PC-3 (cell line): ENCODE results near the gene NAT16. TPM values are rescaled to one million over a fixed set of nuclear protein-coding genes. Genes with fewer than 3 reads are reported as not detected.

Experiments
- ATAC-seq: fragments of 200-7000 bp; cut with Tn5 transposase; 2 replicates; pipeline ENCODE4 v1.9.1; 2020; ENCODE audit warnings: mild to moderate bottlenecking, moderate library complexity
- BruUV-seq: library from RNA; stranded (reverse); fragments of 400-500 nt; replicated peaks from 2 replicates; lab custom pipeline; 2021; lab: Mats Ljungman, UMichigan
- CTCF ChIA-PET: fragments of 300-600 bp; sonication (Branson Sonifier 250); formaldehyde crosslinking; loops from one replicate; lab custom pipeline; 2022; ENCODE audit warnings: antibody characterized with exemption; lab: Charles Lee
- POLR2A ChIA-PET: fragments of 300-600 bp; sonication (Branson Sonifier 250); formaldehyde crosslinking; loops from one replicate; lab custom pipeline; 2022; ENCODE audit warnings: antibody characterized with exemption; ENCODE audit not compliant: unreplicated experiment; lab: Charles Lee
- DNase-seq: peaks from one replicate; pipeline ENCODE4 v3.0.0-alpha.2; 2015
- H2AFZ ChIP-seq: fragments of 300-600 bp; sonication (generic); 2 replicates; pipeline ENCODE4 v1.6.0; 2016; ENCODE audit warnings: antibody characterized with exemption, low read length
- H3F3A ChIP-seq: fragments of 300-600 bp; sonication (generic); one replicate; pipeline ENCODE4 v1.6.0; 2017; ENCODE audit warnings: antibody characterized with exemption, low read length, control low read depth, mild to moderate bottlenecking; ENCODE audit not compliant: unreplicated experiment
- H3K27ac ChIP-seq: fragments of 300-600 bp; sonication (generic); 2 replicates; pipeline ENCODE4 v1.5.1; 2016; ENCODE audit warnings: mild to moderate bottlenecking, low read length
- H3K27me3 ChIP-seq: fragments of 300-600 bp; sonication (generic); 2 replicates; pipeline ENCODE4 v1.6.1; 2016; ENCODE audit warnings: low read length, mixed read lengths
- H3K36me3 ChIP-seq: fragments of 300-600 bp; sonication (generic); 2 replicates; pipeline ENCODE4 v1.6.1; 2016; ENCODE audit warnings: low read depth, mixed run types, low read length, mixed read lengths
- H3K4me1 ChIP-seq: fragments of 300-600 bp; sonication (generic); 2 replicates; pipeline ENCODE4 v1.5.1; 2016; ENCODE audit warnings: low read length; ENCODE audit not compliant: insufficient read depth
- H3K4me2 ChIP-seq: fragments of 300-600 bp; sonication (generic); 2 replicates; pipeline ENCODE4 v1.6.0; 2016; ENCODE audit warnings: low read length
- H3K4me3 ChIP-seq: fragments of 300-600 bp; sonication (generic); 2 replicates; pipeline ENCODE4 v1.5.1; 2016; ENCODE audit warnings: mild to moderate bottlenecking, low read length, mixed read lengths
- H3K79me2 ChIP-seq: fragments of 300-600 bp; sonication (generic); 2 replicates; pipeline ENCODE4 v1.6.1; 2017; ENCODE audit warnings: low read length, mixed read lengths
- H3K9ac ChIP-seq: fragments of 300-600 bp; sonication (generic); 2 replicates; pipeline ENCODE4 v1.6.0; 2016; ENCODE audit warnings: mild to moderate bottlenecking, low read length
- H3K9me2 ChIP-seq: fragments of 300-600 bp; sonication (generic); replicated peaks from 2 replicates; pipeline ENCODE4 v1.6.1; 2016; ENCODE audit warnings: mixed run types, low read length, mixed read lengths
- H3K9me3 ChIP-seq: fragments of 300-600 bp; sonication (generic); 2 replicates; pipeline ENCODE4 v1.6.1; 2016; ENCODE audit warnings: low read length, mixed read lengths
- H4K20me1 ChIP-seq: fragments of 300-600 bp; sonication (generic); 2 replicates; pipeline ENCODE4 v1.6.1; 2016; ENCODE audit warnings: low read length, mixed read lengths
- EZH2 ChIP-seq: fragments of 300-600 bp; sonication (generic); IDR thresholded peaks from one replicate; pipeline ENCODE4 v1.6.1; 2017; ENCODE audit warnings: antibody characterized with exemption, mild to moderate bottlenecking, low read length; ENCODE audit not compliant: unreplicated experiment
- EZH2phosphoT487 ChIP-seq: fragments of 300-600 bp; sonication (generic); IDR thresholded peaks from 2 replicates; pipeline ENCODE4 v1.6.1; 2018; ENCODE audit warnings: mild to moderate bottlenecking, antibody characterized with exemption, low read length, borderline replicate concordance
- intact Hi-C: fragments of 100-400 bp; cut with micrococcal nuclease; formaldehyde crosslinking; loops from 2 replicates; pipeline ENCODE4 v1.9.0; 2023
- total RNA-seq: library from RNA; depleted of rRNA; stranded (reverse); fragments of >200 nt; gene quantifications from 2 replicates; pipeline ENCODE4 v1.2.3, GENCODE V29; 2014
- TF ChIP-seq, protein P1 (sequence below): fragments of 300-600 bp; sonication (generic); conservative IDR thresholded peaks from 2 replicates; pipeline ENCODE4 v1.5.1; 2017; ENCODE audit warnings: antibody characterized with exemption, low read depth, mild to moderate bottlenecking, low read length

NAT16 gene
- total RNA-seq, 1 experiment from 2014 or later = 0.26 TPM

GRCh38 chr7:101168412-101169049 lies 11.6 kb downstream of the NAT16 start:
- H3K79me2 ChIP-seq = no peaks in the 10 kb centered on the region
- TF ChIP-seq EZH2phosphoT487 = no peak
- TF ChIP-seq EZH2 = no peak
- TF ChIP-seq, protein P1, sequence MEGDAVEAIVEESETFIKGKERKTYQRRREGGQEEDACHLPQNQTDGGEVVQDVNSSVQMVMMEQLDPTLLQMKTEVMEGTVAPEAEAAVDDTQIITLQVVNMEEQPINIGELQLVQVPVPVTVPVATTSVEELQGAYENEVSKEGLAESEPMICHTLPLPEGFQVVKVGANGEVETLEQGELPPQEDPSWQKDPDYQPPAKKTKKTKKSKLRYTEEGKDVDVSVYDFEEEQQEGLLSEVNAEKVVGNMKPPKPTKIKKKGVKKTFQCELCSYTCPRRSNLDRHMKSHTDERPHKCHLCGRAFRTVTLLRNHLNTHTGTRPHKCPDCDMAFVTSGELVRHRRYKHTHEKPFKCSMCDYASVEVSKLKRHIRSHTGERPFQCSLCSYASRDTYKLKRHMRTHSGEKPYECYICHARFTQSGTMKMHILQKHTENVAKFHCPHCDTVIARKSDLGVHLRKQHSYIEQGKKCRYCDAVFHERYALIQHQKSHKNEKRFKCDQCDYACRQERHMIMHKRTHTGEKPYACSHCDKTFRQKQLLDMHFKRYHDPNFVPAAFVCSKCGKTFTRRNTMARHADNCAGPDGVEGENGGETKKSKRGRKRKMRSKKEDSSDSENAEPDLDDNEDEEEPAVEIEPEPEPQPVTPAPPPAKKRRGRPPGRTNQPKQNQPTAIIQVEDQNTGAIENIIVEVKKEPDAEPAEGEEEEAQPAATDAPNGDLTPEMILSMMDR = no peak

GRCh38 chr7:101167645-101168411 lies 12.3 kb downstream of the NAT16 start:
- Histone ChIP-seq H3K27ac (no peak overlapping the region), H3K36me3 (no peaks in the 10 kb centered on the region), H2AFZ (no peak overlapping the region), H4K20me1 (no peaks in the 10 kb centered on the region), H3K4me2 (no peak overlapping the region), H3K4me1 (peaks cover 44% of the 10 kb centered on the region), H3K9ac (no peak overlapping the region), H3K4me3 (no peak overlapping the region), H3K9me3 (no peaks in the 10 kb centered on the region), H3K79me2 (no peaks in the 10 kb centered on the region), H3K9me2 (no peaks in the 10 kb centered on the region), H3F3A (no peaks in the 10 kb centered on the region), H3K27me3 (peaks cover 58% of the 10 kb centered on the region)
- ATAC-seq (no peak), DNase-seq (no peak)
- intact Hi-C loops = no loop called here
- ChIA-PET POLR2A (no interaction called here), CTCF (interaction anchor here (0.6 kb wide), 1 partner anchor 11 kb away, joined by 3 read pairs; no protein-coding TSS in a partner anchor)
- BruUV-seq = no TSS peak
- TF ChIP-seq EZH2phosphoT487 (no peak), EZH2 (no peak)
- TF ChIP-seq, protein P1 = no peak

More at GRCh38 chr7:101168412-101169049, 11.6 kb downstream of the NAT16 start:
- DNase-seq = no peak
- Histone ChIP-seq H4K20me1 (no peaks in the 10 kb centered on the region), H3K9ac (no peak overlapping the region), H3K36me3 (no peaks in the 10 kb centered on the region), H3K4me1 (peaks cover 48% of the 10 kb centered on the region), H3K9me3 (no peaks in the 10 kb centered on the region), H3K4me3 (no peak overlapping the region), H2AFZ (no peak overlapping the region), H3K9me2 (no peaks in the 10 kb centered on the region), H3K27me3 (peaks cover 61% of the 10 kb centered on the region), H3F3A (no peaks in the 10 kb centered on the region), H3K4me2 (no peak overlapping the region), H3K27ac (no peak overlapping the region)
- intact Hi-C loops = loop anchor here (1.0 kb wide), 1 partner anchor 24 kb away; no protein-coding TSS in a partner anchor
- POLR2A ChIA-PET = no interaction called here
- ATAC-seq = no peak
- CTCF ChIA-PET = interaction anchor here (0.6 kb wide), 1 partner anchor 12 kb away, joined by 3 read pairs; no protein-coding TSS in a partner anchor
- no TSS peak for BruUV-seq
